Body of pancreas (tissue), 4 donors: ENCODE data around the gene NPY1R. TPM values are rescaled to one million over a fixed set of nuclear protein-coding genes. Genes with fewer than 3 reads are reported as not detected.

Experiments
- ATAC-seq: fragments of 150-250 bp; one replicate; pipeline ENCODE4 v1.9.1; 2016
- DNase-seq, 4 donors: peaks; one replicate each; pipeline ENCODE4 v3.0.0-alpha.2; 2019
- H3K27ac ChIP-seq, 4 donors: fragments of 200-600 bp; sonication (generic); 1 replicate in 3 of 4; 2 replicates in 1 of 4; pipeline versions ENCODE4 v1.5.1 to v1.6.1; 2016 to 2019; ENCODE audit warnings: mild to moderate bottlenecking in 1 of 4, mixed read lengths in 1 of 4, moderate library complexity in 1 of 4
- H3K27me3 ChIP-seq, 2 donors: fragments of 200-600 bp; sonication (generic); one replicate each; pipeline ENCODE4 v1.6.0; 2016; ENCODE audit warnings: mild to moderate bottlenecking in 1 of 2
- H3K36me3 ChIP-seq, 2 donors: fragments of 200-600 bp; sonication (generic); replicated peaks in 1 of 2; 2 replicates each; pipeline ENCODE4 v1.5.1; 2016; ENCODE audit warnings: low read depth in 2 of 2; ENCODE audit not compliant: insufficient read depth in 1 of 2
- H3K4me1 ChIP-seq: fragments of 200-600 bp; sonication (generic); one replicate; pipeline ENCODE4 v1.6.0; 2016
- H3K4me3 ChIP-seq, 2 donors: fragments of 200-600 bp; sonication (generic); 1 replicate in 1 of 2; 2 replicates in 1 of 2; pipeline ENCODE4 v1.5.1; 2016 to 2019
- H3K9me3 ChIP-seq, 3 donors: fragments of 200-600 bp; sonication (generic); 1 replicate in 2 of 3; 2 replicates in 1 of 3; pipeline ENCODE4 v1.5.1; 2016
- CTCF ChIP-seq, 7 experiments: fragments of 450-650 bp in 4 of 7; fragments of 200-600 bp in 3 of 7; sonication (generic) in 3 of 7; IDR thresholded peaks; one replicate each; pipeline ENCODE4 v1.5.1; 2016 to 2019; ENCODE audit warnings: antibody characterized with exemption in 7 of 7
- POLR2A ChIP-seq, 3 donors: fragments of 450-650 bp; IDR thresholded peaks; one replicate each; pipeline ENCODE4 v1.6.1; 2016; ENCODE audit warnings: antibody characterized with exemption in 3 of 3, mild to moderate bottlenecking in 2 of 3
- WGBS, 2 donors: methylation state at CpG; one replicate each; pipeline ENCODE4 v1.1.5; 2017; 5-methylcytosine and 5-hydroxymethylcytosine counted together
- intact Hi-C: fragments of 100-400 bp; cut with DNase I; formaldehyde crosslinking; loops from one replicate; pipeline ENCODE4 v1.15.1; 2023
- total RNA-seq, 2 donors: library from RNA; depleted of rRNA; stranded (reverse); fragments of >200 nt; gene quantifications; one replicate each; pipeline ENCODE4 v1.1.0, GENCODE V29; 2016

Gene NPY1R
- total RNA-seq, 2 donors from 2014 or later, result 4.9 to 14.0 TPM

- no peaks in the 10 kb centered on the region for H3K4me1 ChIP-seq
- intact Hi-C loops, result no loop called here
- TF ChIP-seq POLR2A (IDR thresholded peaks at IDR 0.05), result no peak
- no peak for TF ChIP-seq CTCF (IDR thresholded peaks at IDR 0.05)
- no peak overlapping the region for H3K4me3 ChIP-seq
- no peaks in the 10 kb centered on the region for H3K27me3 ChIP-seq
- WGBS, 2 donors, result 34 to 39% methylated on average over 3 of the region's 3 CpGs
- no peak overlapping the region for H3K27ac ChIP-seq
- no peaks in the 10 kb centered on the region for H3K9me3 ChIP-seq
- H3K36me3 ChIP-seq, result no peaks in the 10 kb centered on the region
- DNase-seq (no peak), ATAC-seq (peak; percentile 24)
These were observed 35.3 kb upstream of the NPY1R start for GRCh38 chr4:163367651-163368050.

- intact Hi-C loops, result no loop called here
- Histone ChIP-seq H3K27ac (no peak overlapping the region), H3K36me3 (no peaks in the 10 kb centered on the region), H3K4me1 (no peaks in the 10 kb centered on the region), H3K27me3 (no peaks in the 10 kb centered on the region), H3K9me3 (no peaks in the 10 kb centered on the region), H3K4me3 (no peak overlapping the region)
- no peak for DNase-seq
- no peak for ATAC-seq
- WGBS, 2 donors, result 57 to 62% methylated on average over 1 of the region's 1 CpG
- no peak for TF ChIP-seq POLR2A (IDR thresholded peaks at IDR 0.05)
- no peak for TF ChIP-seq CTCF (IDR thresholded peaks at IDR 0.05)
These were observed 23.7 kb upstream of the NPY1R start for GRCh38 chr4:163356104-163356503.

GRCh38 chr4:163353054-163353453 lies 20.7 kb upstream of the NPY1R start:
- intact Hi-C loops, result no loop called here
- no peak for TF ChIP-seq POLR2A (IDR thresholded peaks at IDR 0.05)
- no peak for TF ChIP-seq CTCF (IDR thresholded peaks at IDR 0.05)
- Histone ChIP-seq H3K36me3 (no peaks in the 10 kb centered on the region), H3K9me3 (no peaks in the 10 kb centered on the region), H3K4me3 (no peak overlapping the region), H3K27me3 (no peaks in the 10 kb centered on the region), H3K27ac (no peak overlapping the region), H3K4me1 (no peaks in the 10 kb centered on the region)
- 42 to 66% methylated on average over 3 of the region's 3 CpGs for WGBS, 2 donors
- ATAC-seq, result no peak
- no peak for DNase-seq

- Histone ChIP-seq H3K4me1 (no peaks in the 10 kb centered on the region), H3K27me3 (no peaks in the 10 kb centered on the region), H3K4me3 (no peak overlapping the region), H3K9me3 (no peaks in the 10 kb centered on the region), H3K27ac (no peak overlapping the region), H3K36me3 (no peaks in the 10 kb centered on the region)
- TF ChIP-seq CTCF (IDR thresholded peaks at IDR 0.05) (no peak), POLR2A (IDR thresholded peaks at IDR 0.05) (no peak)
- intact Hi-C loops, result no loop called here
- ATAC-seq (no peak), DNase-seq (no peak)
These were observed 18.3 kb upstream of the NPY1R start for GRCh38 chr4:163350672-163351071.
